Mucosa of descending colon (tissue), 3 donors: ENCODE data around the gene ASMTL. TPM values are rescaled to one million over a fixed set of nuclear protein-coding genes. Genes with fewer than 3 reads are reported as not detected.

Source experiments
- ATAC-seq: fragments of 200-7000 bp; cut with Tn5 transposase; one replicate; pipeline ENCODE4 v1.9.1; 2020; ENCODE audit warnings: mild to moderate bottlenecking, moderate library complexity
- DNase-seq, 3 donors: peaks; one replicate each; pipeline ENCODE4 v3.0.0-alpha.2; 2020
- H3K36me3 ChIP-seq: fragments of 200-600 bp; one replicate; pipeline ENCODE4 v1.8.0; 2021; ENCODE audit warnings: low read depth, mild to moderate bottlenecking
- H3K4me1 ChIP-seq: fragments of 200-600 bp; one replicate; pipeline ENCODE4 v1.8.0; 2021; ENCODE audit warnings: low read depth, mild to moderate bottlenecking
- H3K4me3 ChIP-seq: fragments of 200-600 bp; one replicate; pipeline ENCODE4 v1.8.0; 2021; ENCODE audit warnings: mild to moderate bottlenecking
- H3K9me3 ChIP-seq: fragments of 200-600 bp; one replicate; pipeline ENCODE4 v1.8.0; 2021; ENCODE audit warnings: mild to moderate bottlenecking
- intact Hi-C, 2 donors: fragments of 100-400 bp; cut with DNase I in 1 of 2; cut with micrococcal nuclease in 1 of 2; formaldehyde crosslinking; loops; one replicate each; pipeline versions ENCODE4 v1.11.0 to v1.11.1; 2022; cut with DNase I, micrococcal nuclease
- total RNA-seq, 3 donors: library from RNA; stranded (reverse); fragmentation: NEBNext Ultra II Directional in 2 of 3; extraction: Animal tissue kit (Norgen Biotek cat#: 25700) in 2 of 3; gene quantifications; one replicate each; pipeline versions ENCODE4 v1.2.1 to v1.2.4, GENCODE V29; 2021 to 2023
- TF ChIP-seq, protein P1 (sequence below): fragments of 200-600 bp; IDR thresholded peaks from one replicate; pipeline ENCODE4 v1.8.0; 2022; ENCODE audit warnings: antibody characterized with exemption, mild to moderate bottlenecking
- donor health status: DM: no; HTN: no; CAD: no; lungs with moderate emphysema.
- donor health status: DM: no; HTN: no; CAD: no.
- donor health status: DM: no; HTN: yes; CAD: no.

ASMTL gene
- total RNA-seq, 3 donors from 2014 or later: 15.6 to 32.0 (median 18.8) TPM

DNA sequence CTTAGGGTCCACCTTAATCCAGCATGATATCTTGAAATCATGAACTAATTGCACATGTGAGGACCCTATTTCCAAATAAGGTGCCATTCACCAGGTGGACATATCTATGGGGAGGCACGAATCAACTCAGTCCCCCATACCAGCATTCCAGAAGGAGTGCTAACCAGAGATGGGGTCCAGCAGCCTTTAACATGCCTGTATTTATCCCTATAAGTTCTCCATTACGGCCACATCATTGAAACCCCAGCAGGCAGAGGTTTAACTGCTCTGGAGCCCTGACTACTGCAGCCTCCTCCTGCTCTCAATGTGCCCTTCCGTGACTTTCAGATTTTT lies 3.2 kb upstream of the ASMTL start:
- TF ChIP-seq, protein P1, sequence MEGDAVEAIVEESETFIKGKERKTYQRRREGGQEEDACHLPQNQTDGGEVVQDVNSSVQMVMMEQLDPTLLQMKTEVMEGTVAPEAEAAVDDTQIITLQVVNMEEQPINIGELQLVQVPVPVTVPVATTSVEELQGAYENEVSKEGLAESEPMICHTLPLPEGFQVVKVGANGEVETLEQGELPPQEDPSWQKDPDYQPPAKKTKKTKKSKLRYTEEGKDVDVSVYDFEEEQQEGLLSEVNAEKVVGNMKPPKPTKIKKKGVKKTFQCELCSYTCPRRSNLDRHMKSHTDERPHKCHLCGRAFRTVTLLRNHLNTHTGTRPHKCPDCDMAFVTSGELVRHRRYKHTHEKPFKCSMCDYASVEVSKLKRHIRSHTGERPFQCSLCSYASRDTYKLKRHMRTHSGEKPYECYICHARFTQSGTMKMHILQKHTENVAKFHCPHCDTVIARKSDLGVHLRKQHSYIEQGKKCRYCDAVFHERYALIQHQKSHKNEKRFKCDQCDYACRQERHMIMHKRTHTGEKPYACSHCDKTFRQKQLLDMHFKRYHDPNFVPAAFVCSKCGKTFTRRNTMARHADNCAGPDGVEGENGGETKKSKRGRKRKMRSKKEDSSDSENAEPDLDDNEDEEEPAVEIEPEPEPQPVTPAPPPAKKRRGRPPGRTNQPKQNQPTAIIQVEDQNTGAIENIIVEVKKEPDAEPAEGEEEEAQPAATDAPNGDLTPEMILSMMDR: no peak
- DNase-seq (no peak), ATAC-seq (no peak)
- intact Hi-C loops: no loop called here
- H3K36me3 ChIP-seq: no peaks in the 10 kb centered on the region
- peaks cover 9% of the 10 kb centered on the region for H3K4me1 ChIP-seq
- no peak overlapping the region for H3K4me3 ChIP-seq
- no peaks in the 10 kb centered on the region for H3K9me3 ChIP-seq

DNA sequence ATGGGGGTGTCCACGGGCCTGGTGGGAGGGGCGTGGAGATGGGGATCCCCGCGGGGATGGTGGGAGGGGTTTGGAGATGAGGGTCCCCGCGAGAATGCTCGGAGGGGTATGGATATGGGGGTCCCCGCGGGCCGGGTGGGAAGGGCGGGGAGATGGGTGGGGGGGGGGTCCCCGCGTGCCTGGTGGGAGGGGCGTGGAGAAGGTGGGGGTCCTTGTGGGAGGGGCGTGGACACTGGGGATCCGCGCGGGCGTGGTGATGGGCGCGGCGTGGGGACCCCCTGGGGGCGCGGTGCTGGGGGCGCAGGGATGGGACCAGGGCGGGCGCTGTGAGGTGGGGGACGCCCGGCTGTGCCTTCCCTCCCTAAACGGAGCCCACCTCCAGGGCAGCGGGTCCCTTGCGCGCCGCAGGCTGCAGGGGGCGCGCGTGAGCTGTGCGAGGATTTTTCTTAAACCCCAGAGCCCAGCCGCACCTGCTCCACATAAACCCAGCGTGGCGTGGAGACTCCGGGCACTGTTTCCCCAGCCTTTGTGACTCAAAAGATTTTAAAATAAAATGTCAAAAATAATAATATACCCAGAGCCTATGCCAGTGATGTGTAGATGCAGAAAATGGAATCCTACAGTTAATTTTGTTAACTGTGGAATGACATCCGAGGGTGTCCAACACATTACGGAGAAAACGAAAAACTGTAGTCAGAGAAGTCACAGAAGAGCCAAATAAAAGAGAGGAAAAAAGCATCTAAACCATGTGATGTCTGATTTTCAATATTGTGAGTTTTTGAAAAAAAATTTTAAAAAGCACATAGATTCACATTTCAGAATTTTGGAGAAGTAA lies 1.5 kb upstream of the ASMTL start:
- intact Hi-C loops: no loop called here
- ATAC-seq (peak; percentile 53), DNase-seq (peak; percentile 90 to 95 (median 91))
- H3K4me1 ChIP-seq: peaks cover 9% of the 10 kb centered on the region
- H3K9me3 ChIP-seq: no peaks in the 10 kb centered on the region
- H3K36me3 ChIP-seq: no peaks in the 10 kb centered on the region
- no peak overlapping the region for H3K4me3 ChIP-seq
- TF ChIP-seq, protein P1: peak; percentile 94

DNA sequence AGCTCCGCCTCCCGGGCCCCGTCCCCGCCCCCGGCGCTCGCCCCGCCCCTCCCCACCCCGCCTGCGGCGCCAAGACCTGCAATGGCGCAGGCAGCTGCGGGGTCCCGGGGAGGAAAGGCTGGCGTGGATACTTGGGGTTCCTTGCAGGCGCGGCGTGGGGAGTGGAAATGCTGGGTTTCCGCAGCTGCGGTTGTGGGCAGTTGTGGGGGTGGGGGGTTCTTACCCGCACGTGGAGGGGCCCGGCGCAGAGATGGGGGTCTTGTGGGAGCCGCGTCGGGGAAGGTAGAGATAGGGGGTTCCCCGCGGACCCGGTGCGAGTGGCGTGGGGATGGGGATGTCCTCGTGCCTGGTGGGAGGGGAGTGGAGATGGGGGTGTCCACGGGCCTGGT lies 680 bp upstream of the ASMTL start:
- intact Hi-C loops: no loop called here
- Histone ChIP-seq H3K36me3 (no peaks in the 10 kb centered on the region), H3K4me3 (peak overlapping the region; percentile 46), H3K9me3 (no peaks in the 10 kb centered on the region), H3K4me1 (peaks cover 9% of the 10 kb centered on the region)
- TF ChIP-seq, protein P1: no peak
- peak; percentile 5 for ATAC-seq
- peak in 1 of 3 donors; percentile 94 for DNase-seq

DNA sequence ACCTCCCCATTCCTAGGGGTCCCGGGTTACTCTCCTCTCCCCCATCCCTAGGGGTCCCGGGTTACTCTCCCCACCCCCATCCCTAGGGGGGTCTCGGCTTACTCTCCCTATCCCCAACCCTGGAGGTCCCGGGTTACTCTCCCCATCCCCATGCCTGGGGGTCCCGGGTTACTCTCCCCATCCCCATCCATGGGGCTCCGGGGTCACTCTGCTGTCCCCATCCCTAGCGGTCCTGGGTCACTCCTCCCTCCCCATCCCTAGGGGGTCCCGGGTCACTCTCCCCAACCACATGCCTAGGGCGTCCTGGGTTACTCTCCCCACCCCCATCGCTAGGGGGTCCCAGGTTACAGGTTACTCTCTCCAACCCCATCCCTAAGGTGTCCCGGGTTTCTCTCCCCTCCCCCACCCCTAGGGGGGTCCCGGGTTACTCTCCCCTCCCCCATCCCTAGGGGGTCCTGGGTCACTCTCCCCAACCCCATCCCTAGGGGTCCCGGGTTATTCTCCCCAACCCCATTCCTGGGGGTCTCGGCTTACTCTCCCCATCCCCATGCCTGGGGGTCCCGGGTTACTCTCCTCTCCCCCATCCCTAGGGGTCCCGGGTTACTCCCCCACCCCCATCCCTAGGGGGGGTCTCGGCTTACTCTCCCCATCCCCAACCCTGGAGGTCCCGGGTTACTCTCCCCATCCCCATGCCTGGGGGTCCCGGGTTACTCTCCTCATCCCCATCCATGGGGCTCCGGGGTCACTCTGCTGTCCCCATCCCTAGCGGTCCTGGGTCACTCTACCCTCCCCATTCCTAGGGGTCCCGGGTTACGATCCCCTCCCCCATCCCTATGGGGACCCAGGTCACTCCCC lies 821 bp downstream of the ASMTL start:
- peak overlapping the region; percentile 46 for H3K4me3 ChIP-seq
- DNase-seq: peak; percentile 40 to 74 (median 64)
- H3K9me3 ChIP-seq: no peaks in the 10 kb centered on the region
- no peak for ATAC-seq
- H3K36me3 ChIP-seq: no peaks in the 10 kb centered on the region
- intact Hi-C loops: no loop called here
- peaks cover 9% of the 10 kb centered on the region for H3K4me1 ChIP-seq
- TF ChIP-seq, protein P1: no peak

DNA sequence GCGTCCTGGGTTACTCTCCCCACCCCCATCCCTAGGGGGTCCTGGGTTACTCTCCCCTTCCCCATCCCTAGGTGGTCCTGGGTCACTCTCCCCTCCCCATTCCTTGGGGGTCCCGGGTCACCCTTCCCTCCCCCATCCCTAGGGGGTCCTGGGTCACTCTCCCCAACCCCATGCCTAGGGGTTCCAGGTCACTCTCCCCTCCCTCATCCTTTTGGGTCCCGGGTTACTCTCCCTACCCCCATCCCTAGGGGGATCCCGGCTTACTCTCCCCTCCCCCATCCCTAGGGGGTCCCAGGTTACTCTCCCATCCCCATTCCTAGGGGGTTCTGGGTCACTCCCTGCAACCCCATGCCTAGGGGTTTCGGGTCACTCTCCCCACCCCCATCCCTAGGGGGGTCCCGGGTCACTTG lies 1.5 kb downstream of the ASMTL start:
- DNase-seq (peak in 2 of 3 donors; percentile 10 to 27), ATAC-seq (no peak)
- H3K4me3 ChIP-seq: no peak overlapping the region
- TF ChIP-seq, protein P1: no peak
- H3K9me3 ChIP-seq: no peaks in the 10 kb centered on the region
- peaks cover 9% of the 10 kb centered on the region for H3K4me1 ChIP-seq
- intact Hi-C loops: no loop called here
- H3K36me3 ChIP-seq: no peaks in the 10 kb centered on the region
